Activated CD4-positive, alpha-beta T cell treated with anti-CD3 and anti-CD28 coated beads, Interleukin-10, Interleukin-2, amounts not matched to agents 100 ng/mL and 50 ng/mL, durations not matched to agents 16 hours and 8 hours (primary cell): ENCODE results near the gene MFAP1.
"Not testable (repeated sequence)": the region's sequence is repeated elsewhere in the genome, so short reads cannot be mapped to it uniquely, and the experiment has no call there.

Experiments used
- DNase-seq: peaks from one replicate; pipeline ENCODE4 v3.0.0-alpha.2; 2020

Gene MFAP1

DNA sequence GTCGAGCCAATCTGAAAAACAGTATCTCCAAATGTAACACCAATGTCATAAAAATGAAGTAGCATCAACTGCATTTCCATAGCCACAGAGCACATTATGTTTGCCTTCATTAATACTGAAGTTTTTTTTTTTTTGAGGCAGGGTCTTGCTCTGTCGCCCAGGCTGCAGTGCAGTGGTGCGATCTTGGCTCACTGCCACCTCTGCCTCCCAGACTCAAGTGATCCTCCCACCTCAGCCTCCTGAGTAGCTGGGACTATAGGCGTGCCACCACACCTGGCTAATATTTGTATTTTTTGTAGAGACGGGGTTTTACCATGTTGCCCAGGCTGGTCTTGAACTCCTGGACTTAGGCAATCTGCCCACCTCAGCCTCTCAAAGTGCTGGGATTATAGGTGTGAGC lies 9.4 kb downstream of the MFAP1 start:
- DNase-seq: not testable (repeated sequence)

DNA sequence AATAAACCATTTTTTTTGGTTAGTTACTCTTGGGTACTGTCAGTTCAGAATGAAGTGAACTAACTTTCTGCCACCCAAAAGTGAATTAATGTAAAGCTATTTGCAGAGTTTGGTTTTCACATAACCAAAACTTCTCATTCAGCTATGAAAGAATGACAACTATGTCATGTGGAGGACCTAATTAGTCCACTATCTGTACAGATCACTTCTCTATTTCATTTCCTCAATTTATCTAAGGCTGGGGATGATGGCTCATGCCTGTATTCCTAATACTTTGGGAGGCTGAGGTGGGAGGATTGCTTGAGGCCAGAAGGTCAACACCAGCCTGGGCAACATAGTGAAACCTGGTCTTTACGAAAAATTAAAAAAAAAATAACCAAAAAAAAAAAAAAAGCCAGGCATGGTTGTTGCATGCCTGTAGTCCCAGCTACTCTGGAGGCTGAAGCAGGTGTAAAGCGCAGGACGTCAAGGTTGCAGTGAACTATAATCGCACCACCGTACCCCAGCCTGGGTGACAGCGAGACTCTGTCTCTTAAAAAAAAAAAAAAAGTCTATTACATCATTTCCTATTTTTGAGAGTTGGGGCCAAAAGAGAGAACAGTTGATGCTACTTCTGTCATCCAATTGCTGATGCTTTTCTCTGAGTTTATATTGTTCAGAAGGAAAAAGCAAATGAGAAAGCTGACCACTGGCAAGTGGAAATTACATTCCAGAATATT lies 15.4 kb downstream of the MFAP1 start:
- DNase-seq: no peak

DNA sequence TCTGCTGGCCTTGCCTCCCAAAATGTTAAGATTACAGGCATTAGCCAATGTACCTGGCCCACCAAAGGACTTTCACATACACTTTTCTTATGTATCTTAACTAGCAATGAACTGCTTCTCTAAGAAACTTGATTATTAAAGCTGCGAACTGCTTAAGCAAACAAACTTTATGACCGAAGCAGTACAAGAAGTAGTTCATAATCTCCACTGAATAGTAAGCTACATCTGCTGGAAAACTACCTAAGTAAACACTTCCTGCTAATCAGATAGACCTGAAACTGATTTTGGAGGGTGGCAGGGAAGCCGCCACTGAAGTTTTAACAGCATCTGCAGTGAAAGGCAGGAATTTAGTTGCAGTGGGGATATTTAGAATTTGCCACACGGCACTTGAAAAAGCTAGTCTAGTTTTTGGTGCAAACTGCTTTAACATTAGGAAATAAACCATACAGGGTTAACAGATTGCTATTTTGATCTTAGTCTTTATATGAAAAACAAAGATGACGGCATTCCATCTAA lies 16.0 kb downstream of the MFAP1 start:
- no peak for DNase-seq

DNA sequence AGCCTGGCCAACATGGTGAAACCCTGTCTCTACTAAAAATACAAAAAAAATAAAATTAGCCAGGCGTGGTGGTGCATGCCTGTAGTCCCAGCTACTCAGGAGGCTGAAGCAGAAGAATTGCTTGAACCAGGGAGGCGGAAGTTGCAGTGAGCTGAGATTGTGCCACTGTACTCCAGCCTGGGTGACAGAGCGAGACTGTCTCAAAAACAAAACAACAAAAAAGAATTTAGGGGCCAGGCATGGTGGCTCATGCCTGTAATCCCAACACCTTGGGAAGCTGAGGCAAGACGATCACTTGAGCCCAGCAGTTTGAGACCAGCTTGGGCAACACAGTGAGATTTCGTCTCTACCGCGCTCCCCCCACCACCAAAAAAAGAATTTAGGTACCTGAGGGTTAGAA lies 21.8 kb downstream of the MFAP1 start:
- DNase-seq: not testable (repeated sequence)

- peak; percentile 94 for DNase-seq
These were observed 24.0 kb downstream of the MFAP1 start, which contains the start of gene HYPK for GRCh38 chr15:43800286-43801141. TSS of gene HYPK (plus strand) at chr15:43800599. CDS start at chr15:43800623, 24 bp downstream.

- no peak for DNase-seq
These were observed 24.6 kb downstream of the MFAP1 start, which contains the start of gene SERINC4 for GRCh38 chr15:43799945-43800285. TSS of gene SERINC4 (minus strand) at chr15:43800220. CDS start at chr15:43799986, 234 bp downstream.

DNA sequence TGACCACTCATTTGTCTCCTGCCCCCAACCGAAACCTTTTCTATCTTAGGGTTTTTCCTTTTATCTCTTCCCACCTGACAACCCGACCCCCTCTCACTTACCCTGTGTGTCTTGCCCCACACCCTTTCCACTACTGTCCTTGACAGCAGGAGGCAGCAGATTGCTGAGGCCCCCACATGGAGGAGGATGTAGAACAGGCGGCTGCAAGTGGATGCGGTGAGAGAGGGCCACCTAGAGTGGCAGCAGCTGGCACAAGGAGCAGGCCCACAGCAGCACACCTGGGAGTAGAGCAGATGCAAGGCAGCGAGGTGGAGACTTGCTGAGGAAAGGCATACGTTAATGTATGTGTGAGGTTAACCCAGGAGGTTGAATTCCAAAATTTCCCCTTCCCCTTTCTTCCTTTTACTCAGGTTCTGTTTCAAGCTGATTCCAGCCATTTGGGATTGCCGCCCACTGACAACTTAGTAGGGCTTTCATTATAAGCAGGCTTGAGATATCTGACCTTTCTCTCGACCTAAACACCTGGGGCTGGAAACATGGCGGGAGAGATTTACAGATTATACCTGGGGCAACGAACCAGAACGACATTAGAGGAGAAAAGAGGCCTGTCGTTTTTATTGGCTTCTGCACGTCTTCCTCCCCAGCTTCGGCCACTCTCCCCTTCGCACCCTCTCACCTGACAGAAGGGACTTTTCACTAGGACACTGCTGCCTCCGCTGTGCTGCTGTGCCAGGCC lies 25.1 kb downstream of the MFAP1 start:
- DNase-seq: no peak

DNA sequence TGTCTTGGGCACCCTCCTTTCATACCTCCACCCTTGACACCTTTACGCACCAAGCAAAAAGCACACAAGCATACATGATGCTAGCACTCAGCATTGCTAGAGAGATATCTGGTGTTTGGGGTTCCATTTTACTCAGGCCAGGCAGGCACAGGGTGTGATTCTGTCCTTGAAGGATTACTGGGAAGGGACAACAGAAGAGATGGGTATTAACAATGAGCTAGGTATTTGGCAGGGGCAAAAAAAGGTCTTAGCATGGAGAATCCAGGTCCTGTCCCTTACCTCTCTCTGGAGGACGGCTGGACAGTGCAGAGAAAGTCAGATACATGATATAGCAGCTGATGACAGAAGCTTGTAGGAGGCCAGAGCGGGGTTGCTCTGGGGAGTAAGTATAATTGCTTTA lies 27.9 kb downstream of the MFAP1 start:
- no peak for DNase-seq

DNA sequence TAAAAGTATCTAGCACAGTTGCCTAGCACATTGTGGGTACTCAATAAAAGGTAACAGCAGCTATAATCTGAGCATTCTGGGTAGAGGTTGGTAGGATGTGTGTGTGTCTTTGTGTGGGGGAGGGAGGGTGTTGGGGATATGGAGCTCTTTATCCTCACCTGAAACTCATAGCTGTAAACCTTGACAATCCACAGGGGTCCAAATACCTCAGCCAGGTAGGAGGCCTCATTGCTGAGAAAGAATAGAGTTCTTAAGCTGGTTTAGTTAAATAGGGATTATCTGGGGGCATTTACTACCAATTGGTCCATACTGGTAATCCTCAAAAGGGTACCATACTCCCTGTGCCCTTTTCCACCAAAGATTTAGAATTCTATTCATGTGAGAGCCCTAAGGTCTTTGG lies 28.5 kb downstream of the MFAP1 start:
- DNase-seq: no peak

GRCh38 chr15:43795197-43795596 lies 29.3 kb downstream of the MFAP1 start:
- DNase-seq: no peak

DNA sequence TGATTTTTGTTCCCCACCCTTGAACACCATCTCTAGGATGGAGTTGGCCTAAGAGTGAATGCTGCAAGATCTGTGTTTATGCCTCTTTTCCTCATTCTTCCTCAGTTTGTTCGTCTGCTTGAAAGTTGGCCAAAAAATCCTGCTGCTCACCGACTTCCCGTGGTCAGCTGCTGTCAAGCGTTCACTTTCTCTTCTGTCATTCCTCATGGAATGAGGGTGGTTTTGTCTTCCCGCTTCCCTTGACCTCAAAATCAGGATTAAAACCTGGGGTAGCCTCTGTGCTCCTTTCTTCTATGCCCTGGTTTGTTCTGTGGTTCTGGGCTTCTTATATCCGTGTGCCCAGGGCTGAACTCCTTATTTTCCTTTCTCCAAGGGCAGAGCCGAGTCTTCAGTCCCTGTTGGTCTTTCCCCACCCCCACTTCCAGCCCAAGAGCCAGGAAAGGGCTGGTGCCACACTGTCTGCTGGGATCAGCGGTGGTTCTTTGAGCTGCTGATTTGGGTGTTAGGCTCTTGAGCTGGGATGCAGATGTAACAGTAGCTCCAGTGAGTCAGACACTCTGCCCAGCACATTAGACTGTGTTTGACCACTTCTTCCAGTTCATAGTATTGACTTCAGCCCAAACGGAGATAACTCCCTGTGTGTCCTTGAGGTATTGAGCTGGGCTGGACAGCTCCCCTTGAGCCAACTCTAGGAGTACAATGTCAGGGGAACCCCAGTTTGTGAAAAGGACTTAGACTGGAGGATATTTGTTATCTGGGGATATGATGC lies 30.0 kb downstream of the MFAP1 start:
- DNase-seq: no peak

DNA sequence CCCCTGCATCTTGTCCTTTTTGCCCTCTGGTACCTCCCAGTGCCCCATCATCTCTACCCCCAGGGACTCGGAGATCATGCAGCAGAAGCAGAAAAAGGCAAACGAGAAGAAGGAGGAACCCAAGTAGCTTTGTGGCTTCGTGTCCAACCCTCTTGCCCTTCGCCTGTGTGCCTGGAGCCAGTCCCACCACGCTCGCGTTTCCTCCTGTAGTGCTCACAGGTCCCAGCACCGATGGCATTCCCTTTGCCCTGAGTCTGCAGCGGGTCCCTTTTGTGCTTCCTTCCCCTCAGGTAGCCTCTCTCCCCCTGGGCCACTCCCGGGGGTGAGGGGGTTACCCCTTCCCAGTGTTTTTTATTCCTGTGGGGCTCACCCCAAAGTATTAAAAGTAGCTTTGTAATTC lies 30.8 kb downstream of the MFAP1 start:
- no peak for DNase-seq

GRCh38 chr15:43792761-43793476 lies 31.6 kb downstream of the MFAP1 start:
- DNase-seq: peak; percentile 48

DNA sequence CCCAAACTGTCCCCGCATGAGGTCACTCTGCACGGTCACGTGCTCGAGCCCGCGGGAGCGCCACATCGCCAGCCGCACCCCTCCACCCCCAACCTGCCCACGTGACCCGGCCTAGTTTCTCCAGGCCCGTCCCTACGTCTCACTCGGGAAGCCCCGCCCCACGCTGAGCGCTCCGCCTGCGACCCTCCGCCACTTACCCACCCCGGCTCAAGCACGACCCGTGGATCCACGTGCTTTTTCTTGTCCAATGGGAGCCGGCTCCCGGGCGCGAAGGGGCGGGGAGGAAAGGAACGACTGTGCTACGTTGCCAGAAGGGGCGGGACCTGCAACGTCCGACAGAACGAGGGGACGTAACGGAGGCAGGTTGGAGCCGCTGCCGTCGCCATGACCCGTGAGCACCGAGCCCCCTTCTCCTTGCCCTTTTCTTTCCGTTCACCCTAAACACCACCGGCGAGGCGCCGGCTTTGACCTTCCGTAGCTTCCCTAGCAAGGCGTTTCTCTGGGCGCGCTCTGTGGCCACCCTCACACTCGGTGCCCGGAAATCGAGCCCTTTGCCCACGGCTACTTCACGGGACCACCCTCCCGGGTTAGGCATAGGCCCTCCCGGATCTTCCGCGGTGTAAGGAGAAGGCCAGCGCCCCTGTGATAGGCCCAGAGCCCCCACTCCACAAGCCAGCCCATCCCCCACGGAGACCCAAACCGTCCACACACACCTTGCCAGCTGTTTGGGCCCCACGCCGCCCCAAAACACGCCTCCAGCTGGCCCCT lies 32.3 kb downstream of the MFAP1 start, which contains the start of gene SERF2:
TSS of gene SERF2 (plus strand) at position 328 of the 768 bp plus-strand sequence. CDS start at position 385, 57 bp downstream.
- peak; percentile 100 for DNase-seq

GRCh38 chr15:43789409-43789808 lies 35.1 kb downstream of the MFAP1 start:
- no peak for DNase-seq

- DNase-seq: no peak
These were observed 45.5 kb downstream of the MFAP1 start for GRCh38 chr15:43779016-43779415.

GRCh38 chr15:43777267-43777914 lies 47.1 kb downstream of the MFAP1 start:
- peak; percentile 89 for DNase-seq

GRCh38 chr15:43776718-43777266 lies 47.7 kb downstream of the MFAP1 start, which contains the start of gene ELL3:
TSS of gene ELL3 (minus strand) at chr15:43776966. CDS start at chr15:43776901, 65 bp downstream.
- DNase-seq: peak; percentile 82

DNA sequence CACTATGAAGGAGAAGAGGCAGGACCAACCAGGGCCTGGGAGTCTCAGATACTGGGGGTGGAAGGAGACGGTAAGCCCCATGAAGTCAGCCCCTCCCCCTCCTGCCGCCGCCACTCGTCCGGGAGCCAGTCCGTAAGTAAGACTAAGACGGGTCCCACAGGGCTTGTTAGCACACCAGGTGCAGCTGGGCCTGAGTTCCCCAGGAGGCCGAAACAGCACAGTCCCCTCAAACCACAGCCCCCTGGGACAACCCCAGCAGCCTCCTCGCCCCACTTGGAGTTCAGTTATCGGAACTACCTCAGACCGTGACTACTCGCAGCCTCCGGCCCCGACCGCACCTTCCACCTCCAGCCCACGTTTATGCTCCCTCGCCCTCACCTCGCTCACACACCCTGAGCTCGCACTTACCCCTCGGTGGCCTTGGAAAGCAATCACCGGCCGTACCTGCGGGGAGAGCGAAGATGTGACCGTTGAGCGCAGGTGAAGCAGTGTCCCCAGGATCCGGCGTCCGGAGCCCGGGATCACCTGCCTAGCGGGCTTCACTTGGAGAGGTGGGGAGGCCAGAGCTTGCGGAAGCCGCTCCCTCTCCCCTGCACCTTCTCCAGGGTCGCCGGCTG lies 48.3 kb downstream of the MFAP1 start:
- no peak for DNase-seq
